H1 (cell line): Measurements from ENCODE around the gene ZSCAN22.

ENCODE experiments used
- GABPA ChIP-seq: IDR thresholded peaks from 2 replicates; pipeline ENCODE4 v1.6.1; 2011; ENCODE audit warnings: mild to moderate bottlenecking, low read length, moderate library complexity, borderline replicate concordance; ENCODE audit not compliant: insufficient read depth
- MAFK ChIP-seq: IDR thresholded peaks from 2 replicates; pipeline ENCODE4 v1.6.1; 2012; ENCODE audit warnings: low read depth, mild to moderate bottlenecking, improper control_type of control experiment, low read length
- POLR2AphosphoS5 ChIP-seq: IDR thresholded peaks from 2 replicates; pipeline ENCODE4 v1.6.1; 2011; ENCODE audit warnings: low read depth, low read length
- SIN3A ChIP-seq, 2 experiments: IDR thresholded peaks in 1 of 2; conservative IDR thresholded peaks in 1 of 2; 2 replicates each; pipeline ENCODE4 v1.6.1; 2011 to 2012; ENCODE audit warnings: low read length in 2 of 2, improper control_type of control experiment in 1 of 2, low read depth in 1 of 2, mild to moderate bottlenecking in 1 of 2
- TF ChIP-seq, protein P1 (sequence below), 3 experiments: IDR thresholded peaks; 1 replicate in 2 of 3; 2 replicates in 1 of 3; pipeline versions ENCODE4 v1.5.1 to v1.6.1; 2011; ENCODE audit warnings: low read length in 3 of 3, mild to moderate bottlenecking in 3 of 3, inconsistent platforms in 2 of 3, low read depth in 1 of 3, moderate library complexity in 1 of 3; ENCODE audit not compliant: insufficient read depth in 1 of 3; ENCODE audit errors: control extremely low read depth in 1 of 3
- TF ChIP-seq, protein P2 (sequence below): IDR thresholded peaks from 2 replicates; pipeline ENCODE4 v1.6.1; 2012; ENCODE audit warnings: low read length, inconsistent platforms
- TF ChIP-seq, protein P3 (sequence below): IDR thresholded peaks from 2 replicates; pipeline ENCODE4 v1.6.1; 2012; ENCODE audit warnings: inconsistent platforms

DNA sequence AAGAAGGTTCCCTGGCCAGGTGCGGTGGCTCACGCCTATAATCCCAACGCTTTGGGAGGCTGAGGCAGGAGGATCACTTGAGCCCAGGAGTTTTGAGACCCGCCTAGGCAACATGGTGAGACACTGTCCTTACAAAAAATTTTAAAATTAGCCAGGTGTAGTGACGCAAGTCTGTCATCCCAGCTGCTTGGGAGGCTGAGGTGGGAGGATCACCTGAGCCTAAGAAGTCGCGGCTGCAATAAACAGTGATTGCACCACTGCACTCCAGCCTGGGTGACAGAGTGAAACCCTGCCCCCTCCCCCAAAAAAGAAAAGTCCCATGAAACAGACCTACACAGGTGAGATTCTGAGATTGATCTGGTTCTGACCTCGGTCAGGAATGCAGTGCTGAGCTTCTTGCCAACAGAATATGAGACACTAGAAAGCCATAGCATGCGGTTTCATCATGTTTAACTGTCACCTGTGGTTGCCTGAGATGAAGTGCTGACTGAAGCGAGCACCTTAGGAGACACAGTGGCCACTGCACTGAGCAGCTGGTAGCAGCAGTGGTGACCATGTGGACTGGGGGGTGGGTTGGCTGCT is 28.5 kb downstream of the ZSCAN22 start:
- TF ChIP-seq, protein P1, sequence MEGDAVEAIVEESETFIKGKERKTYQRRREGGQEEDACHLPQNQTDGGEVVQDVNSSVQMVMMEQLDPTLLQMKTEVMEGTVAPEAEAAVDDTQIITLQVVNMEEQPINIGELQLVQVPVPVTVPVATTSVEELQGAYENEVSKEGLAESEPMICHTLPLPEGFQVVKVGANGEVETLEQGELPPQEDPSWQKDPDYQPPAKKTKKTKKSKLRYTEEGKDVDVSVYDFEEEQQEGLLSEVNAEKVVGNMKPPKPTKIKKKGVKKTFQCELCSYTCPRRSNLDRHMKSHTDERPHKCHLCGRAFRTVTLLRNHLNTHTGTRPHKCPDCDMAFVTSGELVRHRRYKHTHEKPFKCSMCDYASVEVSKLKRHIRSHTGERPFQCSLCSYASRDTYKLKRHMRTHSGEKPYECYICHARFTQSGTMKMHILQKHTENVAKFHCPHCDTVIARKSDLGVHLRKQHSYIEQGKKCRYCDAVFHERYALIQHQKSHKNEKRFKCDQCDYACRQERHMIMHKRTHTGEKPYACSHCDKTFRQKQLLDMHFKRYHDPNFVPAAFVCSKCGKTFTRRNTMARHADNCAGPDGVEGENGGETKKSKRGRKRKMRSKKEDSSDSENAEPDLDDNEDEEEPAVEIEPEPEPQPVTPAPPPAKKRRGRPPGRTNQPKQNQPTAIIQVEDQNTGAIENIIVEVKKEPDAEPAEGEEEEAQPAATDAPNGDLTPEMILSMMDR (IDR thresholded peaks at IDR 0.05; ENCODE audit: control extremely low read depth in 1 of 3, insufficient read depth in 1 of 3, low read depth in 1 of 3, low read length in 3 of 3) = no peak
- no peak for TF ChIP-seq POLR2AphosphoS5
- no peak for TF ChIP-seq MAFK
- TF ChIP-seq, protein P2, sequence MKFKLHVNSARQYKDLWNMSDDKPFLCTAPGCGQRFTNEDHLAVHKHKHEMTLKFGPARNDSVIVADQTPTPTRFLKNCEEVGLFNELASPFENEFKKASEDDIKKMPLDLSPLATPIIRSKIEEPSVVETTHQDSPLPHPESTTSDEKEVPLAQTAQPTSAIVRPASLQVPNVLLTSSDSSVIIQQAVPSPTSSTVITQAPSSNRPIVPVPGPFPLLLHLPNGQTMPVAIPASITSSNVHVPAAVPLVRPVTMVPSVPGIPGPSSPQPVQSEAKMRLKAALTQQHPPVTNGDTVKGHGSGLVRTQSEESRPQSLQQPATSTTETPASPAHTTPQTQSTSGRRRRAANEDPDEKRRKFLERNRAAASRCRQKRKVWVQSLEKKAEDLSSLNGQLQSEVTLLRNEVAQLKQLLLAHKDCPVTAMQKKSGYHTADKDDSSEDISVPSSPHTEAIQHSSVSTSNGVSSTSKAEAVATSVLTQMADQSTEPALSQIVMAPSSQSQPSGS = no peak
- TF ChIP-seq SIN3A (conservative IDR thresholded peaks at IDR 0.05 in 1 of 2, IDR thresholded peaks at IDR 0.05 in 1 of 2; ENCODE audit: low read depth in 1 of 2, low read length in 2 of 2) = no peak
- TF ChIP-seq, protein P3, sequence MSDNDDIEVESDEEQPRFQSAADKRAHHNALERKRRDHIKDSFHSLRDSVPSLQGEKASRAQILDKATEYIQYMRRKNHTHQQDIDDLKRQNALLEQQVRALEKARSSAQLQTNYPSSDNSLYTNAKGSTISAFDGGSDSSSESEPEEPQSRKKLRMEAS = no peak
- TF ChIP-seq GABPA = no peak
